Body of pancreas (tissue), 4 donors: ENCODE results near the gene C8A.

Source experiments
- CTCF ChIP-seq, 7 experiments: fragments of 450-650 bp in 4 of 7; fragments of 200-600 bp in 3 of 7; sonication (generic) in 3 of 7; IDR thresholded peaks; one replicate each; pipeline ENCODE4 v1.5.1; 2016 to 2019; ENCODE audit warnings: antibody characterized with exemption in 7 of 7
- POLR2A ChIP-seq, 3 donors: fragments of 450-650 bp; IDR thresholded peaks; one replicate each; pipeline ENCODE4 v1.6.1; 2016; ENCODE audit warnings: antibody characterized with exemption in 3 of 3, mild to moderate bottlenecking in 2 of 3

GRCh38 chr1:56845343-56845742 lies 9.3 kb upstream of the C8A start:
- TF ChIP-seq CTCF (IDR thresholded peaks at IDR 0.05) (no peak), POLR2A (IDR thresholded peaks at IDR 0.05) (no peak)
